ENCODE results near the gene SLC27A5. TPM values are rescaled to one million over a fixed set of nuclear protein-coding genes. Genes with fewer than 3 reads are reported as not detected.
"Not testable (repeated sequence)": the region's sequence is repeated elsewhere in the genome, so short reads cannot be mapped to it uniquely, and the experiment has no call there.

SLC27A5 gene
- total RNA-seq, 2 experiments from 2014 or later, result 16.8 to 17.1 TPM

- ChIA-PET CTCF (interaction anchor here (1.2 kb wide), 1 partner anchor 43 kb away, joined by 3 read pairs; the partner anchor contains the start of gene ZBTB45), POLR2A (interaction anchor here (0.6 to 1.8 kb wide), 10 partner anchors 9 to 146 kb away, joined by 3 to 8 read pairs (median 3); partner anchors contain the start of genes TRIM28, ZNF324B and ZNF497)
- Mint-ChIP-seq H3K9me3 (no peaks in the 10 kb centered on the region), H3K27me3 (no peaks in the 10 kb centered on the region), H3K36me3 (ENCODE audit: low read depth) (peaks cover 21% of the 10 kb centered on the region), H3K27ac (peak overlapping the region; percentile 99), H3K4me1 (peaks cover 32% of the 10 kb centered on the region), H3K4me3 (peak overlapping the region; percentile 95)
- DNase-seq, result no peak
Observed at GRCh38 chr19:58476498-58477015, 35.2 kb downstream of the SLC27A5 start.

- POLR2A ChIA-PET, result interaction anchor here (0.8 to 1.8 kb wide), 12 partner anchors 8 to 114 kb away, joined by 3 to 8 read pairs (median 3); partner anchors contain the start of genes TRIM28, ZNF324B and ZNF497
- peaks cover 32% of the 10 kb centered on the region for H3K4me1 Mint-ChIP-seq
- peak within 1 kb of the TSS; percentile 95 for H3K4me3 Mint-ChIP-seq
- CTCF ChIA-PET, result interaction anchor here (1.0 to 2.1 kb wide), 3 partner anchors 14 to 44 kb away, joined by 3 to 7 read pairs (median 3); partner anchors contain the start of gene ZBTB45
- no peaks in the 10 kb centered on the region for H3K9me3 Mint-ChIP-seq
- peak; percentile 98 for DNase-seq
- peak within 1 kb of the TSS; percentile 99 for H3K27ac Mint-ChIP-seq
- H3K36me3 Mint-ChIP-seq (ENCODE audit: low read depth), result peaks cover 23% of the 10 kb centered on the region
- no peaks in the 10 kb centered on the region for H3K27me3 Mint-ChIP-seq
Observed at GRCh38 chr19:58475714-58476497, 35.9 kb downstream of the SLC27A5 start, which contains the start of gene ZNF446. TSS of gene ZNF446 (plus strand) at chr19:58476352. CDS start at chr19:58477219, 867 bp downstream.

GRCh38 chr19:58474997-58475713 lies 36.6 kb downstream of the SLC27A5 start:
- POLR2A ChIA-PET, result interaction anchor here (0.8 to 1.8 kb wide), 5 partner anchors 11 to 113 kb away, joined by 3 to 6 read pairs (median 4); partner anchors contain the start of genes TRIM28 and ZNF497
- Mint-ChIP-seq H3K9me3 (no peaks in the 10 kb centered on the region), H3K27ac (peak overlapping the region; percentile 99), H3K27me3 (no peaks in the 10 kb centered on the region), H3K4me1 (peaks cover 32% of the 10 kb centered on the region), H3K4me3 (peak overlapping the region; percentile 95), H3K36me3 (ENCODE audit: low read depth) (peaks cover 27% of the 10 kb centered on the region)
- CTCF ChIA-PET, result interaction anchor here (1.0 to 2.1 kb wide), 3 partner anchors 14 to 45 kb away, joined by 3 to 7 read pairs (median 3); partner anchors contain the start of gene ZBTB45
- DNase-seq, result no peak

- peaks cover 30% of the 10 kb centered on the region for H3K36me3 Mint-ChIP-seq (ENCODE audit: low read depth)
- DNase-seq, result no peak
- peaks cover 32% of the 10 kb centered on the region for H3K4me1 Mint-ChIP-seq
- H3K27ac Mint-ChIP-seq, result peak overlapping the region; percentile 99
- H3K27me3 Mint-ChIP-seq, result no peaks in the 10 kb centered on the region
- peak overlapping the region; percentile 95 for H3K4me3 Mint-ChIP-seq
- H3K9me3 Mint-ChIP-seq, result no peaks in the 10 kb centered on the region
- POLR2A ChIA-PET, result interaction anchor here (1.1 kb wide), 1 partner anchor 14 kb away, joined by 4 read pairs; no protein-coding TSS in a partner anchor
- CTCF ChIA-PET, result interaction anchor here (1.2 to 2.1 kb wide), 2 partner anchors 15 to 45 kb away, joined by 3 to 7 read pairs; partner anchors contain the start of gene ZBTB45
Observed at GRCh38 chr19:58474291-58474996, 37.3 kb downstream of the SLC27A5 start.

GRCh38 chr19:58473775-58474174 lies 38.0 kb downstream of the SLC27A5 start:
- POLR2A ChIA-PET, result no interaction called here

GRCh38 chr19:58471736-58472135 lies 40.1 kb downstream of the SLC27A5 start:
- ChIA-PET POLR2A (no interaction called here), CTCF (no interaction called here)
- DNase-seq, result no peak
- no peak overlapping the region for H3K27ac Mint-ChIP-seq
- no peak overlapping the region for H3K4me3 Mint-ChIP-seq
- H3K27me3 Mint-ChIP-seq, result no peaks in the 10 kb centered on the region
- H3K36me3 Mint-ChIP-seq (ENCODE audit: low read depth), result peaks cover 27% of the 10 kb centered on the region
- H3K9me3 Mint-ChIP-seq, result no peaks in the 10 kb centered on the region
- peaks cover 42% of the 10 kb centered on the region for H3K4me1 Mint-ChIP-seq

More at GRCh38 chr19:58473775-58474174, 38.0 kb downstream of the SLC27A5 start:
- H3K27me3 Mint-ChIP-seq, result no peaks in the 10 kb centered on the region
- H3K36me3 Mint-ChIP-seq (ENCODE audit: low read depth), result peaks cover 30% of the 10 kb centered on the region
- CTCF ChIA-PET, result interaction anchor here (1.2 kb wide), 1 partner anchor 46 kb away, joined by 3 read pairs; the partner anchor contains the start of gene ZBTB45
- H3K4me1 Mint-ChIP-seq, result peaks cover 34% of the 10 kb centered on the region
- DNase-seq, result no peak
- peak overlapping the region; percentile 95 for H3K4me3 Mint-ChIP-seq
- H3K9me3 Mint-ChIP-seq, result no peaks in the 10 kb centered on the region
- peak overlapping the region; percentile 11 for H3K27ac Mint-ChIP-seq

GRCh38 chr19:58470837-58471543 lies 40.8 kb downstream of the SLC27A5 start:
- H3K36me3 Mint-ChIP-seq (ENCODE audit: low read depth), result peaks cover 27% of the 10 kb centered on the region
- peaks cover 42% of the 10 kb centered on the region for H3K4me1 Mint-ChIP-seq
- POLR2A ChIA-PET, H3K27me3 Mint-ChIP-seq, DNase-seq, H3K27ac Mint-ChIP-seq, CTCF ChIA-PET, H3K4me3 Mint-ChIP-seq, H3K9me3 Mint-ChIP-seq: not testable (repeated sequence)

GRCh38 chr19:58469241-58470013 lies 42.4 kb downstream of the SLC27A5 start:
- Mint-ChIP-seq H3K9me3 (no peaks in the 10 kb centered on the region), H3K27me3 (peaks cover 4% of the 10 kb centered on the region), H3K27ac (no peak overlapping the region), H3K4me1 (peaks cover 29% of the 10 kb centered on the region), H3K36me3 (ENCODE audit: low read depth) (peaks cover 27% of the 10 kb centered on the region), H3K4me3 (no peak overlapping the region)
- POLR2A ChIA-PET, result interaction anchor here (0.9 kb wide), 1 partner anchor 16 kb away, joined by 3 read pairs; no protein-coding TSS in a partner anchor
- CTCF ChIA-PET, result interaction anchor here (0.7 to 1.0 kb wide), 2 partner anchors 45 to 50 kb away, joined by 3 read pairs; partner anchors contain the start of gene ZBTB45
- no peak for DNase-seq

- ChIA-PET CTCF (no interaction called here), POLR2A (interaction anchor here (0.9 kb wide), 1 partner anchor 8 kb away, joined by 3 read pairs; the partner anchor contains the start of gene ZNF446)
- Mint-ChIP-seq H3K27ac (peak overlapping the region; percentile 32), H3K36me3 (ENCODE audit: low read depth) (peaks cover 23% of the 10 kb centered on the region), H3K4me3 (peak overlapping the region; percentile 80), H3K27me3 (peaks cover 4% of the 10 kb centered on the region), H3K4me1 (peaks cover 22% of the 10 kb centered on the region), H3K9me3 (no peaks in the 10 kb centered on the region)
- DNase-seq, result no peak
Observed at GRCh38 chr19:58468216-58468839, 43.5 kb downstream of the SLC27A5 start.

GRCh38 chr19:58466760-58467589 lies 44.8 kb downstream of the SLC27A5 start, which contains the start of gene ZNF324:
TSS of gene ZNF324 (plus strand) at chr19:58467080. CDS start at chr19:58469186, 2,106 bp downstream.
- POLR2A ChIA-PET, result interaction anchor here (0.7 to 0.9 kb wide), 2 partner anchors 9 to 16 kb away, joined by 3 to 4 read pairs; partner anchors contain the start of genes ZNF324B and ZNF446
- Mint-ChIP-seq H3K4me1 (peaks cover 22% of the 10 kb centered on the region), H3K9me3 (no peaks in the 10 kb centered on the region), H3K27ac (peak within 1 kb of the TSS; percentile 62), H3K36me3 (ENCODE audit: low read depth) (peaks cover 12% of the 10 kb centered on the region), H3K27me3 (peaks cover 4% of the 10 kb centered on the region), H3K4me3 (peak within 1 kb of the TSS; percentile 80)
- CTCF ChIA-PET, result no interaction called here
- peak; percentile 98 for DNase-seq
